WTC11 (cell line): Measurements from ENCODE around the gene DCP1B. TPM values are rescaled to one million over a fixed set of nuclear protein-coding genes. Genes with fewer than 3 reads are reported as not detected.

Experiments
- ATAC-seq: fragments of 200-7000 bp; cut with Tn5 transposase; 2 replicates; pipeline ENCODE4 v1.10.0; 2021; ENCODE audit warnings: mild to moderate bottlenecking, moderate library complexity
- CTCF ChIA-PET: fragments of 300-600 bp; sonication (Branson Sonifier 250); formaldehyde crosslinking; loops from one replicate; lab custom pipeline; 2021; ENCODE audit warnings: antibody characterized with exemption; lab: Charles Lee
- POLR2A ChIA-PET: fragments of 350-600 bp; sonication (Branson Sonifier 250); formaldehyde crosslinking; loops from one replicate; lab custom pipeline; 2021; ENCODE audit warnings: antibody characterized with exemption; lab: Charles Lee
- DNase-seq: peaks from one replicate; pipeline ENCODE4 v3.0.0; 2021; ENCODE audit warnings: low spot score
- H3K27ac Mint-ChIP-seq: 2 replicates; pipeline ENCODE4 v1.8.0; 2021; ENCODE audit warnings: mixed read lengths
- H3K27me3 Mint-ChIP-seq: 2 replicates; pipeline ENCODE4 v1.8.0; 2021; ENCODE audit warnings: low read depth, mild to moderate bottlenecking, moderate library complexity, mixed read lengths
- H3K36me3 Mint-ChIP-seq: 2 replicates; pipeline ENCODE4 v1.8.0; 2021; ENCODE audit warnings: mixed read lengths
- H3K4me1 Mint-ChIP-seq: 2 replicates; pipeline ENCODE4 v1.8.0; 2022; ENCODE audit warnings: mixed read lengths
- H3K4me3 Mint-ChIP-seq: 2 replicates; pipeline ENCODE4 v1.8.0; 2021; ENCODE audit warnings: mild to moderate bottlenecking, moderate library complexity, mixed read lengths
- H3K9me3 Mint-ChIP-seq: 2 replicates; pipeline ENCODE4 v1.8.0; 2021; ENCODE audit warnings: mixed read lengths
- AFF4 ChIP-seq: sonication (generic); formaldehyde crosslinking; IDR thresholded peaks from 2 replicates; pipeline ENCODE4 v1.8.1; 2023; ENCODE audit warnings: mild to moderate bottlenecking, missing genetic modification reagents, borderline replicate concordance
- CBFB ChIP-seq: sonication (generic); formaldehyde crosslinking; IDR thresholded peaks from 2 replicates; pipeline ENCODE4 v1.8.1; 2022; ENCODE audit warnings: mild to moderate bottlenecking, low read depth, missing genetic modification reagents
- CDX4 ChIP-seq: fragments of 250-450 bp; sonication (Bioruptor Pico); IDR thresholded peaks from 2 replicates; pipeline ENCODE4 v1.9.0; 2021; ENCODE audit warnings: moderate library complexity, mild to moderate bottlenecking, inconsistent platforms, borderline replicate concordance
- ELF4 ChIP-seq: sonication (generic); formaldehyde crosslinking; IDR thresholded peaks from 2 replicates; pipeline ENCODE4 v1.8.1; 2022; ENCODE audit warnings: low read depth, mild to moderate bottlenecking, moderate library complexity, missing genetic modification reagents
- HMGXB4 ChIP-seq: sonication (generic); formaldehyde crosslinking; IDR thresholded peaks from 2 replicates; pipeline ENCODE4 v1.8.1; 2023; ENCODE audit warnings: mild to moderate bottlenecking, moderate library complexity, missing genetic modification reagents
- KAT7 ChIP-seq: sonication (generic); formaldehyde crosslinking; IDR thresholded peaks from 2 replicates; pipeline ENCODE4 v1.8.1; 2023; ENCODE audit warnings: missing genetic modification reagents, mild to moderate bottlenecking, borderline replicate concordance
- MXD4 ChIP-seq: fragments of 250-450 bp; sonication (Bioruptor Pico); IDR thresholded peaks from 2 replicates; pipeline ENCODE4 v1.8.0; 2021; ENCODE audit warnings: mild to moderate bottlenecking, moderate library complexity, borderline replicate concordance
- MYBL2 ChIP-seq: sonication (generic); formaldehyde crosslinking; IDR thresholded peaks from 2 replicates; pipeline ENCODE4 v1.8.1; 2023; ENCODE audit warnings: mild to moderate bottlenecking, moderate library complexity, missing genetic modification reagents
- NFATC4 ChIP-seq: fragments of 250-450 bp; sonication (Bioruptor Pico); IDR thresholded peaks from 2 replicates; pipeline ENCODE4 v1.9.0; 2021; ENCODE audit warnings: mild to moderate bottlenecking
- NFYB ChIP-seq: sonication (generic); formaldehyde crosslinking; conservative IDR thresholded peaks from 2 replicates; pipeline ENCODE4 v1.8.0; 2022; ENCODE audit warnings: low read depth, missing genetic modification reagents
- PRDM15 ChIP-seq: sonication (generic); formaldehyde crosslinking; IDR thresholded peaks from 2 replicates; pipeline ENCODE4 v1.8.0; 2022; ENCODE audit warnings: missing genetic modification reagents
- SMAD3 ChIP-seq: sonication (generic); formaldehyde crosslinking; IDR thresholded peaks from 2 replicates; pipeline ENCODE4 v1.8.0; 2022; ENCODE audit warnings: missing genetic modification reagents, mild to moderate bottlenecking, borderline replicate concordance
- SP1 ChIP-seq: sonication (generic); formaldehyde crosslinking; conservative IDR thresholded peaks from 2 replicates; pipeline ENCODE4 v1.8.1; 2022; ENCODE audit warnings: missing genetic modification reagents
- ZBTB43 ChIP-seq: sonication (generic); formaldehyde crosslinking; IDR thresholded peaks from 2 replicates; pipeline ENCODE4 v1.8.1; 2023; ENCODE audit warnings: mild to moderate bottlenecking, missing genetic modification reagents
- ZNF219 ChIP-seq: sonication (generic); formaldehyde crosslinking; IDR thresholded peaks from 2 replicates; pipeline ENCODE4 v1.8.0; 2023; ENCODE audit warnings: missing genetic modification reagents, mild to moderate bottlenecking, borderline replicate concordance
- ZNF232 ChIP-seq: sonication (generic); formaldehyde crosslinking; IDR thresholded peaks from 2 replicates; pipeline ENCODE4 v1.8.0; 2022; ENCODE audit warnings: mild to moderate bottlenecking, missing genetic modification reagents
- ZNF512 ChIP-seq: sonication (generic); formaldehyde crosslinking; IDR thresholded peaks from 2 replicates; pipeline ENCODE4 v1.8.1; 2022; ENCODE audit warnings: missing genetic modification reagents, borderline replicate concordance
- ZNF532 ChIP-seq: fragments of 250-450 bp; sonication (Bioruptor Pico); IDR thresholded peaks from 2 replicates; pipeline ENCODE4 v1.9.0; 2021; ENCODE audit warnings: mild to moderate bottlenecking, borderline replicate concordance
- ZSCAN18 ChIP-seq: fragments of 250-450 bp; sonication (Bioruptor Pico); IDR thresholded peaks from 2 replicates; pipeline ENCODE4 v2.1.2; 2022; ENCODE audit warnings: mild to moderate bottlenecking, moderate library complexity
- total RNA-seq: library from RNA; stranded (reverse); gene quantifications from 3 replicates; pipeline ENCODE4 v1.2.3, GENCODE V29; 2021

DCP1B gene
- total RNA-seq, 1 experiment from 2014 or later, result 25.1 TPM

GRCh38 chr12:2008677-2009076, 4.4 kb upstream of the DCP1B start:
- TF ChIP-seq CDX4, result no peak
- TF ChIP-seq ZBTB43 (CRISPR knock-in tag), result no peak
- no peak for TF ChIP-seq ZNF219 (CRISPR knock-in tag)
- TF ChIP-seq SP1 (CRISPR knock-in tag), result no peak
- no peak for TF ChIP-seq ELF4 (CRISPR knock-in tag)
- no peak for TF ChIP-seq SMAD3 (CRISPR knock-in tag)
- TF ChIP-seq HMGXB4 (CRISPR knock-in tag), result no peak
- no peak for TF ChIP-seq AFF4 (CRISPR knock-in tag)
- TF ChIP-seq MXD4 (CRISPR knock-in tag), result no peak
- no peak for TF ChIP-seq ZNF232 (CRISPR knock-in tag)
- TF ChIP-seq PRDM15 (CRISPR knock-in tag), result no peak
- TF ChIP-seq CBFB (CRISPR knock-in tag), result no peak
- no peak for TF ChIP-seq KAT7
- no peak for TF ChIP-seq MYBL2 (CRISPR knock-in tag)
- TF ChIP-seq ZSCAN18 (CRISPR knock-in tag), result no peak
- TF ChIP-seq NFYB (CRISPR knock-in tag), result no peak
- TF ChIP-seq ZNF532, result no peak
- TF ChIP-seq ZNF512 (CRISPR knock-in tag), result no peak
- no peak for TF ChIP-seq NFATC4 (CRISPR knock-in tag)
- Mint-ChIP-seq H3K27ac (no peak overlapping the region), H3K36me3 (no peaks in the 10 kb centered on the region), H3K4me3 (no peak overlapping the region), H3K4me1 (peaks cover 58% of the 10 kb centered on the region), H3K27me3 (no peaks in the 10 kb centered on the region), H3K9me3 (no peaks in the 10 kb centered on the region)
- DNase-seq (no peak), ATAC-seq (no peak)
- ChIA-PET CTCF (interaction anchor here (1.0 to 3.2 kb wide), 6 partner anchors 7 to 374 kb away, joined by 3 to 21 read pairs (median 3); no protein-coding TSS in a partner anchor), POLR2A (no interaction called here)
